HepG2 (cell line): ENCODE data around the gene CDKN1A. TPM values are rescaled to one million over a fixed set of nuclear protein-coding genes. Genes with fewer than 3 reads are reported as not detected.

Source experiments
- ATRX ChIP-seq: sonication (generic); formaldehyde crosslinking; IDR thresholded peaks from 2 replicates; pipeline ENCODE4 v1.4.0; 2020; ENCODE audit warnings: missing genetic modification reagents, borderline replicate concordance
- CBX1 ChIP-seq: IDR thresholded peaks from one replicate; pipeline ENCODE4 v1.6.1; 2016; ENCODE audit warnings: antibody characterized with exemption, low read depth
- ESRRA ChIP-seq: sonication (generic); formaldehyde crosslinking; IDR thresholded peaks from 2 replicates; pipeline ENCODE4 v1.5.1; 2020; ENCODE audit warnings: mild to moderate bottlenecking, low read depth, missing genetic modification reagents
- NFATC3 ChIP-seq: sonication (generic); formaldehyde crosslinking; IDR thresholded peaks from 2 replicates; pipeline ENCODE4 v1.5.1; 2020; ENCODE audit warnings: mild to moderate bottlenecking, missing genetic modification reagents
- POGK ChIP-seq: sonication (generic); formaldehyde crosslinking; conservative IDR thresholded peaks from 2 replicates; pipeline ENCODE4 v1.8.0; 2022; ENCODE audit warnings: mild to moderate bottlenecking, moderate library complexity, missing genetic modification reagents
- PPARG ChIP-seq: conservative IDR thresholded peaks from 2 replicates; pipeline ENCODE4 v1.6.1; 2016; ENCODE audit warnings: missing biosample characterization, missing genetic modification reagents
- RNF219 ChIP-seq: sonication (generic); formaldehyde crosslinking; IDR thresholded peaks from 2 replicates; pipeline ENCODE4 v1.5.0; 2020; ENCODE audit warnings: mild to moderate bottlenecking, missing genetic modification reagents
- SAFB2 ChIP-seq: sonication (generic); formaldehyde crosslinking; IDR thresholded peaks from 2 replicates; pipeline ENCODE4 v1.5.1; 2020; ENCODE audit warnings: missing genetic modification reagents, low read depth, mild to moderate bottlenecking, borderline replicate concordance
- SALL2 ChIP-seq: sonication (generic); formaldehyde crosslinking; IDR thresholded peaks from 2 replicates; pipeline ENCODE4 v1.8.1; 2023; ENCODE audit warnings: mild to moderate bottlenecking, missing genetic modification reagents, inconsistent platforms
- SP5 ChIP-seq: IDR thresholded peaks from 2 replicates; pipeline ENCODE4 v1.6.1; 2016; ENCODE audit warnings: low read depth, borderline replicate concordance
- STAT5B ChIP-seq: sonication (generic); formaldehyde crosslinking; IDR thresholded peaks from 2 replicates; pipeline ENCODE4 v1.4.0; 2020; ENCODE audit warnings: missing genetic modification reagents
- ZNF143 ChIP-seq: sonication (generic); formaldehyde crosslinking; IDR thresholded peaks from 2 replicates; pipeline ENCODE4 v1.4.0; 2020; ENCODE audit warnings: missing genetic modification reagents
- ZNF34 ChIP-seq: sonication (generic); formaldehyde crosslinking; IDR thresholded peaks from 2 replicates; pipeline ENCODE4 v1.4.0; 2020; ENCODE audit warnings: mild to moderate bottlenecking, missing genetic modification reagents, borderline replicate concordance
- ZNF878 ChIP-seq: sonication (generic); formaldehyde crosslinking; IDR thresholded peaks from 2 replicates; pipeline ENCODE4 v1.8.1; 2023; ENCODE audit warnings: mild to moderate bottlenecking, missing genetic modification reagents, moderate library complexity
- polyA plus RNA-seq, 8 experiments: library from polyadenylated mRNA; depleted of rRNA in 3 of 8; stranded (reverse) in 7 of 8; unstranded in 1 of 8; fragments of >200 nt; fragmentation: Illumina TruSeq in 4 of 8; extraction: Trizol in 4 of 8; gene quantifications; 2 replicates each; pipeline versions ENCODE4 v1.2.1 to v1.2.3, GENCODE V29; 2011 to 2016; ENCODE audit warnings: low read depth in 4 of 8, missing spikeins in 1 of 8, mixed read lengths in 1 of 8; ENCODE audit not compliant: insufficient read depth in 1 of 8
- total RNA-seq, 5 experiments: library from RNA; depleted of rRNA; stranded (reverse); fragments of >200 nt; fragmentation: Illumina TruSeq; extraction: Trizol; gene quantifications; 2 replicates each; pipeline ENCODE4 v1.2.3, GENCODE V29; 2016; ENCODE audit warnings: low read depth in 1 of 5
- TF ChIP-seq, protein P1 (sequence below): sonication (generic); formaldehyde crosslinking; IDR thresholded peaks from 2 replicates; pipeline ENCODE4 v1.4.0; 2020; ENCODE audit warnings: missing genetic modification reagents, borderline replicate concordance
- TF ChIP-seq, protein P2 (sequence below): sonication (generic); formaldehyde crosslinking; IDR thresholded peaks from 2 replicates; pipeline ENCODE4 v1.4.0; 2020; ENCODE audit warnings: mild to moderate bottlenecking, low read depth, missing genetic modification reagents
- TF ChIP-seq, protein P3 (sequence below): sonication (generic); formaldehyde crosslinking; IDR thresholded peaks from 2 replicates; pipeline ENCODE4 v1.4.0; 2020; ENCODE audit warnings: mild to moderate bottlenecking, missing genetic modification reagents

The CDKN1A gene
- total and polyA plus RNA-seq, 2 of the 13 experiments (the other 11 are each of a cell fraction or from before 2014, with no cell fraction given): 60.7 to 92.1 TPM

GRCh38 chr6:36683656-36684446 lies 5.3 kb downstream of the CDKN1A start (continued):
- TF ChIP-seq PPARG (peak; percentile 85), ESRRA (CRISPR knock-in tag) (peak; percentile 99), CBX1 (no peak), ZNF34 (CRISPR knock-in tag) (peak; percentile 88; the same call in 1 of the 2 replicates), STAT5B (CRISPR knock-in tag) (peak; percentile 88; the same call in 1 of the 2 replicates), SAFB2 (CRISPR knock-in tag) (no peak), NFATC3 (CRISPR knock-in tag) (no peak), SP5 (peak; percentile 73), POGK (CRISPR knock-in tag) (peak; percentile 92), RNF219 (CRISPR knock-in tag) (no peak), ATRX (CRISPR knock-in tag) (no peak), ZNF143 (CRISPR knock-in tag) (no peak), SALL2 (CRISPR knock-in tag) (peak; percentile 76; the same call in 1 of the 2 replicates), ZNF878 (CRISPR knock-in tag) (peak; percentile 85; the same call in 1 of the 2 replicates)
- TF ChIP-seq, protein P1, sequence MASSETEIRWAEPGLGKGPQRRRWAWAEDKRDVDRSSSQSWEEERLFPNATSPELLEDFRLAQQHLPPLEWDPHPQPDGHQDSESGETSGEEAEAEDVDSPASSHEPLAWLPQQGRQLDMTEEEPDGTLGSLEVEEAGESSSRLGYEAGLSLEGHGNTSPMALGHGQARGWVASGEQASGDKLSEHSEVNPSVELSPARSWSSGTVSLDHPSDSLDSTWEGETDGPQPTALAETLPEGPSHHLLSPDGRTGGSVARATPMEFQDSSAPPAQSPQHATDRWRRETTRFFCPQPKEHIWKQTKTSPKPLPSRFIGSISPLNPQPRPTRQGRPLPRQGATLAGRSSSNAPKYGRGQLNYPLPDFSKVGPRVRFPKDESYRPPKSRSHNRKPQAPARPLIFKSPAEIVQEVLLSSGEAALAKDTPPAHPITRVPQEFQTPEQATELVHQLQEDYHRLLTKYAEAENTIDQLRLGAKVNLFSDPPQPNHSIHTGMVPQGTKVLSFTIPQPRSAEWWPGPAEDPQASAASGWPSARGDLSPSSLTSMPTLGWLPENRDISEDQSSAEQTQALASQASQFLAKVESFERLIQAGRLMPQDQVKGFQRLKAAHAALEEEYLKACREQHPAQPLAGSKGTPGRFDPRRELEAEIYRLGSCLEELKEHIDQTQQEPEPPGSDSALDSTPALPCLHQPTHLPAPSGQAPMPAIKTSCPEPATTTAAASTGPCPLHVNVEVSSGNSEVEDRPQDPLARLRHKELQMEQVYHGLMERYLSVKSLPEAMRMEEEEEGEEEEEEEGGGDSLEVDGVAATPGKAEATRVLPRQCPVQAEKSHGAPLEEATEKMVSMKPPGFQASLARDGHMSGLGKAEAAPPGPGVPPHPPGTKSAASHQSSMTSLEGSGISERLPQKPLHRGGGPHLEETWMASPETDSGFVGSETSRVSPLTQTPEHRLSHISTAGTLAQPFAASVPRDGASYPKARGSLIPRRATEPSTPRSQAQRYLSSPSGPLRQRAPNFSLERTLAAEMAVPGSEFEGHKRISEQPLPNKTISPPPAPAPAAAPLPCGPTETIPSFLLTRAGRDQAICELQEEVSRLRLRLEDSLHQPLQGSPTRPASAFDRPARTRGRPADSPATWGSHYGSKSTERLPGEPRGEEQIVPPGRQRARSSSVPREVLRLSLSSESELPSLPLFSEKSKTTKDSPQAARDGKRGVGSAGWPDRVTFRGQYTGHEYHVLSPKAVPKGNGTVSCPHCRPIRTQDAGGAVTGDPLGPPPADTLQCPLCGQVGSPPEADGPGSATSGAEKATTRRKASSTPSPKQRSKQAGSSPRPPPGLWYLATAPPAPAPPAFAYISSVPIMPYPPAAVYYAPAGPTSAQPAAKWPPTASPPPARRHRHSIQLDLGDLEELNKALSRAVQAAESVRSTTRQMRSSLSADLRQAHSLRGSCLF (CRISPR knock-in tag): no peak
- TF ChIP-seq, protein P2, sequence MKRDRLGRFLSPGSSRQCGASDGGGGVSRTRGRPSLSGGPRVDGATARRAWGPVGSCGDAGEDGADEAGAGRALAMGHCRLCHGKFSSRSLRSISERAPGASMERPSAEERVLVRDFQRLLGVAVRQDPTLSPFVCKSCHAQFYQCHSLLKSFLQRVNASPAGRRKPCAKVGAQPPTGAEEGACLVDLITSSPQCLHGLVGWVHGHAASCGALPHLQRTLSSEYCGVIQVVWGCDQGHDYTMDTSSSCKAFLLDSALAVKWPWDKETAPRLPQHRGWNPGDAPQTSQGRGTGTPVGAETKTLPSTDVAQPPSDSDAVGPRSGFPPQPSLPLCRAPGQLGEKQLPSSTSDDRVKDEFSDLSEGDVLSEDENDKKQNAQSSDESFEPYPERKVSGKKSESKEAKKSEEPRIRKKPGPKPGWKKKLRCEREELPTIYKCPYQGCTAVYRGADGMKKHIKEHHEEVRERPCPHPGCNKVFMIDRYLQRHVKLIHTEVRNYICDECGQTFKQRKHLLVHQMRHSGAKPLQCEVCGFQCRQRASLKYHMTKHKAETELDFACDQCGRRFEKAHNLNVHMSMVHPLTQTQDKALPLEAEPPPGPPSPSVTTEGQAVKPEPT (CRISPR knock-in tag): peak; percentile 98
- TF ChIP-seq, protein P3, sequence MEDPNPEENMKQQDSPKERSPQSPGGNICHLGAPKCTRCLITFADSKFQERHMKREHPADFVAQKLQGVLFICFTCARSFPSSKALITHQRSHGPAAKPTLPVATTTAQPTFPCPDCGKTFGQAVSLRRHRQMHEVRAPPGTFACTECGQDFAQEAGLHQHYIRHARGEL (CRISPR knock-in tag): peak; percentile 10; the same call in 1 of the 2 replicates
